ENCODE data around the gene CELF1.

- no peak for TF ChIP-seq CTCF (IDR thresholded peaks at IDR 0.05; ENCODE audit: insufficient read depth, low read length, poor library complexity, severe bottlenecking)
- TF ChIP-seq EZH2phosphoT487 (conservative IDR thresholded peaks at IDR 0.05; ENCODE audit: low read length): no peak
These were observed 72.2 kb downstream of the CELF1 start for GRCh38 chr11:47480762-47481161.
